ENCODE results near the gene ALK. TPM values are rescaled to one million over a fixed set of nuclear protein-coding genes. Genes with fewer than 3 reads are reported as not detected.

Gene ALK
- total RNA-seq, 1 donor from 2014 or later: not detected

DNA sequence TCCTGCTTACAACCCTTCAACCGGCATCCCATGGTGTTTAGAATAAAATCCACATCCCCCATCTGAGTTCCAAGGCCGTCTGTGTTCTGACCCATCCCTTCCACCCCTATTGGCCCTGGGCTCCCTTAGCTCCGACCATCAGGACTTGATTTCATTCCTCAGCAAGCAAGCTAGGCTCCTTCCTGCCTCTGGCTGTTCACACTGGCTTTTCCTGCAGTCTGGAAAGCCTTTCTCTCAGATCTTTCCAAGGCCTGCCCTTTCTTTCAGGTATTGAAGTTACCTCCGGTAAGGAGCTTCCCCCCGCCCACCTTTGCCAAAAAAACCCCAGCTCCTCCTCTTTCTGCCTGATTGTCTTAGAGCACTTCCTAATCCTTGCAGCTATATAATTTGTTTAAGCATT lies 719.4 kb downstream of the ALK start:
- Histone ChIP-seq H3K4me1 (no peaks in the 10 kb centered on the region), H3K4me3 (no peak overlapping the region), H3K36me3 (no peaks in the 10 kb centered on the region), H3K9me3 (no peaks in the 10 kb centered on the region), H3K27me3 (no peaks in the 10 kb centered on the region), H3K27ac (no peak overlapping the region)
- TF ChIP-seq, protein P1, sequence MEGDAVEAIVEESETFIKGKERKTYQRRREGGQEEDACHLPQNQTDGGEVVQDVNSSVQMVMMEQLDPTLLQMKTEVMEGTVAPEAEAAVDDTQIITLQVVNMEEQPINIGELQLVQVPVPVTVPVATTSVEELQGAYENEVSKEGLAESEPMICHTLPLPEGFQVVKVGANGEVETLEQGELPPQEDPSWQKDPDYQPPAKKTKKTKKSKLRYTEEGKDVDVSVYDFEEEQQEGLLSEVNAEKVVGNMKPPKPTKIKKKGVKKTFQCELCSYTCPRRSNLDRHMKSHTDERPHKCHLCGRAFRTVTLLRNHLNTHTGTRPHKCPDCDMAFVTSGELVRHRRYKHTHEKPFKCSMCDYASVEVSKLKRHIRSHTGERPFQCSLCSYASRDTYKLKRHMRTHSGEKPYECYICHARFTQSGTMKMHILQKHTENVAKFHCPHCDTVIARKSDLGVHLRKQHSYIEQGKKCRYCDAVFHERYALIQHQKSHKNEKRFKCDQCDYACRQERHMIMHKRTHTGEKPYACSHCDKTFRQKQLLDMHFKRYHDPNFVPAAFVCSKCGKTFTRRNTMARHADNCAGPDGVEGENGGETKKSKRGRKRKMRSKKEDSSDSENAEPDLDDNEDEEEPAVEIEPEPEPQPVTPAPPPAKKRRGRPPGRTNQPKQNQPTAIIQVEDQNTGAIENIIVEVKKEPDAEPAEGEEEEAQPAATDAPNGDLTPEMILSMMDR (IDR thresholded peaks at IDR 0.05): no peak
- DNase-seq (ENCODE audit: low spot score in 2 of 2): no peak
- intact Hi-C loops (cut with DNase I): no loop called here

DNA sequence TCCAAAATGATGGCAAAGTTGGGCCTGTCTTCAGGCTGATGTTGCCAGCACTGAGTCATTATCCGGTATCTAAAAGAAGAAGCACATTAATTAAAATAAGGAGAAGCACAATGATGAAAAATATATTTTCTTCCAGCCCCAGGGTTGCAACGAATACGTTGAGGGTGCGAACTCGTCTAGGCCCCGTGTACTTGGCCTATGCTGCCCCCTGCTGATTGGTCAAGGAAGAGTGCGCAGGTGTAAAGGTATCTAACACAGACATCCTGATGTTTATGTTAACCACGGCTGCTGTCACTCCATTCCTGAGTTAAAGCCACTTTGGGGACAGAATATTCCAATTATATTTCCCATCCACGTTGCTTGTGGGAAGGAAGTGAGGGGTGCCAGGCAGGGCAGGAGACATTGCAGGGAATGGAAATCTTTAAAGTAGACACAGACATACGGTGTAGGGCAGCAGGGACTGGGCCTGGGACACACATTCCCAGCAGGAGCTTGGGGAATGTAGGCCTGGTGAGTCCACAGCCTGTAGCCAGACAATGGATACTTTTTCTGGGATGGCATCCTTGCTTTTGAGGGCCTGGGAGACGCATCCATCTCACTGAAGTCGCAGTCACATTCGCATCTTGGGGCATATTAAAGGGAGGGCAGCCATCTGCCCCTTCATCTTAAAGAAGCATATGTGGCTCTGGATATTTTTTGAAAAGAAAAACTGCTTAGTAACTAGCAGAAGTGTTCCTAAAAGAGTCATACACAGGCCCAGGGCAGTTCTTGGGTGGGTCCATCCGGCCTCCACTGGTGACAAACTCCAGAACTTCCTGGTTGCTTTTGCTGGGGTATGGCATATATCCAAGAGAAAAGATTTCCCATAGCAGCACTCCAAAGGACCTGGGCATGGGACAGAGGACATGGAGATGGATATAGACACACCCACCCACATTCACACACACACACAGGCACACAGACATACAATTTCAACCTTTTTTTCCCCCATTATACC lies 724.3 kb downstream of the ALK start:
- peak in 1 of 2 donors; percentile 71 for DNase-seq (ENCODE audit: low spot score in 2 of 2)

DNA sequence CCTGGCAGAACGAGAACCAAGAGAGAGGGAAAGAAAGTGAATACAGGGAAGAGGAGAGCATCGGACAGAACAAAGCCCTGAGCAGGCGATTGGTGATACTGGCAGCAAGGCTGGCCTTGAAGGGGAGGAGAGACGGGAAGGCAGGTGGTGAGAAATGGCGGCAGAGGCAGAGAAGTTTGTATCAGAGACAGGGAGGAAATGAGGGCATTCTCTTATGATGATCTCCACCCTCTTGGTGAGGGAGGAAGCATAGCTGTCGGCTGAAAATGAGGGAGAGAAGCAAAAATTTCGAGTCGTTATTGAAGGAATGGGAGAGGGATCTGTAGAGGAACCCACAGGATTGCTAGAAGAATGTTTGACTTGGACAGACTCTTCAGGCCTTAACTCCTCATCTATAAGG lies 725.6 kb downstream of the ALK start:
- no peak overlapping the region for H3K27ac ChIP-seq
- H3K27me3 ChIP-seq: no peaks in the 10 kb centered on the region
- no peak overlapping the region for H3K4me3 ChIP-seq
- intact Hi-C loops (cut with DNase I): loop anchor here (5.0 to 10.0 kb wide), 2 partner anchors 78 to 361 kb away; partner anchors contain the start of gene CLIP4
- no peaks in the 10 kb centered on the region for H3K36me3 ChIP-seq
- TF ChIP-seq, protein P1 (IDR thresholded peaks at IDR 0.05): no peak
- no peak for DNase-seq (ENCODE audit: low spot score in 2 of 2)
- no peaks in the 10 kb centered on the region for H3K4me1 ChIP-seq
- H3K9me3 ChIP-seq: no peaks in the 10 kb centered on the region

More for the DNA sequence above, 724.3 kb downstream of the ALK start:
- no peaks in the 10 kb centered on the region for H3K27me3 ChIP-seq
- no peak overlapping the region for H3K4me3 ChIP-seq
- no peak overlapping the region for H3K27ac ChIP-seq
- H3K36me3 ChIP-seq: no peaks in the 10 kb centered on the region
- no peaks in the 10 kb centered on the region for H3K9me3 ChIP-seq
- intact Hi-C loops (cut with DNase I): loop anchor here (1.0 to 10.0 kb wide), 3 partner anchors 80 to 362 kb away; partner anchors contain the start of gene CLIP4
- TF ChIP-seq, protein P1 (IDR thresholded peaks at IDR 0.05): peak; percentile 69 to 75 (median 72)
- H3K4me1 ChIP-seq: no peaks in the 10 kb centered on the region

DNA sequence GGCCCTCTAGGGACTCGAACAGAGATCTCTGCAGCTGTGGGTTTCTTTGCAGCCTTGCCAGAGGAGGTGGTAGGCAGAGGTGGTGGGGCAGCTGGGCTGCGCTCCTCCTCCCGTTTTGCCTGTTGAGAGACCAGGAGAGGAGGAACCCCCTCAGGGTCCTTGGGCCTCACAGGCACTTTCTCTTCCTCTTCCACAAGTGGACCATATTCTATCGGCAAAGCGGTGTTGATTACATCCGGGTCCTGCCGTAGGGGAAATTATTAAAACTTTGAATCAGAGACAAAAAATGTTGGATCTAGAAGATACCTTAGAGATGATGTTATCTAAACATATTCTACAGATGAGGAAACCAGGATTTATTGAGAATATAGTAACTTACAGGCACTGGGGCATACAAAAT lies 727.7 kb downstream of the ALK start:
- no peaks in the 10 kb centered on the region for H3K9me3 ChIP-seq
- no peaks in the 10 kb centered on the region for H3K36me3 ChIP-seq
- no peaks in the 10 kb centered on the region for H3K4me1 ChIP-seq
- H3K27ac ChIP-seq: no peak overlapping the region
- H3K27me3 ChIP-seq: no peaks in the 10 kb centered on the region
- TF ChIP-seq, protein P1 (IDR thresholded peaks at IDR 0.05): no peak
- no peak for DNase-seq (ENCODE audit: low spot score in 2 of 2)
- intact Hi-C loops (cut with DNase I): loop anchor here (10.0 kb wide), 1 partner anchor 359 kb away; no protein-coding TSS in a partner anchor
- no peak overlapping the region for H3K4me3 ChIP-seq

DNA sequence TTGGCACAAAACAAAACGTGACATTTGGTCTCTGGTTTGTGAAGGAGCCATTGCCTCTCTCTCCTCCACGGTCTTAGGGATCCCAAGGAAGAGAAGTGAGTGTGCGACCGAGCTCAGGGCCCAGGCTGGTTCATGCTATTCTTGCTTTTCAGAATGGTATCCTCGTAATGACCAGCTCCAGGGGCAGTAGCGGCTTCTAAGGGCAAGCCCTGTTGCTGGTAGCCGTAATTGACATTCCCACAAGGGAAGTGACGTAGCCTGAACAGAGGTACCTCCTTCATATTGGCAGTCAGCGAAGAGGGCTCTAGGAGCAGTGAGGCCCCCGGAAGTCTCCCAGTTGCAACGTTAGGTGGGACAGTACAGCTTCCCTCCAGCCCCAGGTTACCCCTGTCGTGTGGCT lies 728.3 kb downstream of the ALK start:
- no peak for DNase-seq (ENCODE audit: low spot score in 2 of 2)
- Histone ChIP-seq H3K27ac (no peak overlapping the region), H3K9me3 (no peaks in the 10 kb centered on the region), H3K27me3 (no peaks in the 10 kb centered on the region), H3K4me3 (no peak overlapping the region), H3K36me3 (peaks cover 0 to 2% of the 10 kb centered on the region in 2 donors), H3K4me1 (no peaks in the 10 kb centered on the region)
- TF ChIP-seq, protein P1 (IDR thresholded peaks at IDR 0.05): no peak
- intact Hi-C loops (cut with DNase I): loop anchor here (10.0 kb wide), 1 partner anchor 358 kb away; no protein-coding TSS in a partner anchor
